Activated naive CD4-positive, alpha-beta T cell treated with anti-CD3 and anti-CD28 coated beads, Interleukin-2, amount 50 U/mL, for 72 hours (primary cell): Measurements from ENCODE around the gene PLXND1. TPM values are rescaled to one million over a fixed set of nuclear protein-coding genes. Genes with fewer than 3 reads are reported as not detected.

ENCODE experiments used
- ATAC-seq, 2 donors: fragments of 150-1000 bp; cut with Tn5 transposase; 2 replicates each; pipeline ENCODE4 v1.10.0; 2021; ENCODE audit warnings: mild to moderate bottlenecking in 2 of 2, moderate library complexity in 2 of 2
- DNase-seq, 2 donors: peaks; one replicate each; pipeline ENCODE4 v3.0.0; 2021 to 2022; ENCODE audit warnings: low spot score in 2 of 2
- H3K27ac Mint-ChIP-seq, 2 donors: one replicate each; pipeline ENCODE4 v1.8.0; 2022; ENCODE audit warnings: mild to moderate bottlenecking in 2 of 2, mixed read lengths in 2 of 2
- H3K36me3 Mint-ChIP-seq, 2 donors: one replicate each; pipeline ENCODE4 v1.8.0; 2022; ENCODE audit warnings: mixed read lengths in 2 of 2
- H3K9me3 Mint-ChIP-seq, 2 donors: one replicate each; pipeline ENCODE4 v1.8.0; 2022; ENCODE audit warnings: mixed read lengths in 2 of 2
- total RNA-seq, 2 donors: library from RNA; stranded (reverse); gene quantifications; one replicate each; pipeline ENCODE4 v1.2.3, GENCODE V29; 2022

PLXND1 gene
- total RNA-seq, 2 donors from 2014 or later: 3.5 to 5.7 TPM

DNA sequence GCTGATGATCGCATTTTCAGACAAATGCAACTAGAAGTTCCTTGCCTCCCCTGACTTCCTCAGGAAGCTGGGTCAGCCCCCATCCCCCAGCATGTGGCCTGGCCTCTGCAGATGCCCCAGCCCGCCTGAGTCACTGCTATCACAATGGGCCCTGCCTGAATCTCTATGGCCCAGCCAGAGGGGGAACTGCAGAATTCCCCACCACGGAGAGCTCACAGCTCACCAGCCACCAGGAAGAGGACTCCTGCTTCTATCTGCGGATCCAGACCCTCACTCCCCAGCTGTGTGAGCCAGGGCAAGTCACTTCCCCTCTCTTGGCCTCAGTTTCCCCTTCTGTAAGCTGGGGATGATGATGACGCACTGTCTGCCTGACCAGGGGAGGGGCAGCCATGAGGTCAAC lies 6.9 kb downstream of the PLXND1 start:
- Mint-ChIP-seq H3K27ac (no peak overlapping the region), H3K9me3 (no peaks in the 10 kb centered on the region), H3K36me3 (no peaks in the 10 kb centered on the region)
- ATAC-seq (no peak), DNase-seq (no peak)

DNA sequence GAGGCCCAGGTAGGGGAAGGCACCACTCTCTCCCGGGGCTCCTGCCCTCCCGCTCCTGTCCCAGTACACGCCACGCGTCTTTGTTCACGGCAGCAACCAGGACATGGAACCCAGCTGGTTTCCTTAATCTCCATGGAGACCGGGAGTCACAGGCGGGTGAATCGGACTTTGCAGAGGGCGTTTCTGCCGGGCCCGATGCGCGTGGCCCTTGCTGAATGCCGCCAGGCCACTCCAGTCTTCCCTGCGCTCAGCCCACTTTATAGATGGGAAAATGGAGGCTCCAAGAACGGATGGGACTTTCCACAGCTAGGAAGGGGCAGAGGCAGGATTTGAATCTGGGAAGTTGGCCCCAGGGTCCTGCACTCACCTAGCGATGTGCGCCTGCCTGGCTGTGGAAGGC lies 7.4 kb downstream of the PLXND1 start:
- no peaks in the 10 kb centered on the region for H3K36me3 Mint-ChIP-seq
- no peak overlapping the region for H3K27ac Mint-ChIP-seq
- DNase-seq: no peak
- no peak for ATAC-seq
- no peaks in the 10 kb centered on the region for H3K9me3 Mint-ChIP-seq

DNA sequence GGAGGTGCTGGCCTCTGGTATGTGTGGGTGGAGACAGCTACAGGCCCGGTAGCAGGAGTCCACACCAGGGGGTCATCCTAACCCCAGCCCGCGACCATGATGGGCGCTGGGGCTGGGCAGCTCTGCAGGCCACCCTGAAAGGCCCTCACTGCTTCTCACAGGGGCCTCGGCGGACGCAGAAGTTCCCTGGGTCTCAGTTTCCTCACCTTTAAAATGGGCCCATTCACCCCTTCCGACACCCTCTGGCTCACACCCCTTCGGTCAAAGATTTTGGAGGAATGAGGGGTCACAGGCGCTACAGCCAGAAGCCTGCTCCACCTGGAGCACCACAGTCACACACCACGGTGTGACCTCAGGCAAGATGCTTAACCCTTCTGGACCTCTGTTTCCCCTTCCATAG lies 8.0 kb downstream of the PLXND1 start:
- no peak for ATAC-seq
- no peaks in the 10 kb centered on the region for H3K36me3 Mint-ChIP-seq
- no peak for DNase-seq
- H3K27ac Mint-ChIP-seq: no peak overlapping the region
- no peaks in the 10 kb centered on the region for H3K9me3 Mint-ChIP-seq

DNA sequence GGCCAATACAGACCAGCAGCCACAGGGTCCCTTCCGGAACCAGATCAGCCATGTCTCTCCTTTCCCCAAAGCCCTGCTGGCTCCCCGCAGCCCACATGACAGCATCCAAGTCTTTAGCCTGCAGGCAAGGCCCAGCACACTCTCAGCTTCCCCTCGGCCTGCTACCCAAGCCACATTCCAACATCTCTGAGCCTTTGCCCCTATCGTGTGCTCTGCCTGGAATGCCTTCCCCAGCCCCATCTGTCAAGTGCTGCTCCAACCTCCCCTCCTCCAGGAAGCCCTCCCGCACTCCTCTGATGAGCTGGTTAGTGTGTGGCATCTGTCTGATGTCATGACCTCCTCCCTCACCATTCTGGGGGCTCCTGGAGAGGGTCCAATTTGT lies 8.5 kb downstream of the PLXND1 start:
- no peaks in the 10 kb centered on the region for H3K36me3 Mint-ChIP-seq
- DNase-seq (no peak), ATAC-seq (no peak)
- H3K9me3 Mint-ChIP-seq: no peaks in the 10 kb centered on the region
- no peak overlapping the region for H3K27ac Mint-ChIP-seq

DNA sequence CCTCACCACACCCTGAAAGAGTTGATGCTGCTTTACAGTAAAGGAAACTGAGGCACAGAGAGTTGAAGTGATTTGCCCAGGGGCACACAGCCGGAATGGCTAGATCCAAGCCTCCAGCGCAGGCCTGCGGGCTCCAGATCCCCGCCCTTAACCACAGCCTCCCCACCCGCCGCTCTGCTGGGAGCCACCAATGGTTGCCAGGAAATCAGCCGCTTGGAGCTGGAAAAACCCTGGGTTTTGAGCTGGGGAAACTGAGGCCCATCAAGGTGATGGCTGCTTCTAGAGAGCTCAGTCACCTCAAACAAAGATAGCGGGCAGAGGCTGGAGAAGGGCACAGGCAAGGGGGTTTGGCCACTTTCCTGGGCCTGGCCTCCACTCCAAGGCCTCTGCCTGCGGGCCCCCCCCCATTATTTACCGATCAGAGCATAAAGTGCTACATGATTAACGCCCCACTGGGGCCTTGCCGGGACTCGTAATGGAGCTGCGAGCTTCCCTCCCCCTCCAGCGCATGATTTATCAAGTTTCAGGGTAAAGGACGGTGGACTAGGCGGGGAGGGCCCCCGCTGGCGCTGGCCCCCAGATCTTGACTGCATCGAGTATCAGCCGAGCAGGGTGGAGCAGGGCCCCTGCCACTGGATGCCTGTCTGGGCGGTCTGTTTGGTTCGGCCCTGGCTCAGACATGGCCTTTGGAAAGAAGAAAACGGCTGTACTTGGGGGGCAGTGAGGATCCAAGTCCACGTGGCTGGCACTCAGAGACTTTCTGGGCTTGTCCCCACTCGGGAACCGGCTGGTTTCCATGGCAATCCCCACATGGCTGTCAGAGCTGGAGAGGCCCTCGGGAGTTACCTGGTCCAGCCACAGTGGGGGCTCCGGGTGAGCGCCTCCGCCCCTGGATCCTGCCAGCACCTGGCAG lies 9.1 kb downstream of the PLXND1 start:
- no peaks in the 10 kb centered on the region for H3K9me3 Mint-ChIP-seq
- H3K36me3 Mint-ChIP-seq: no peaks in the 10 kb centered on the region
- no peak overlapping the region for H3K27ac Mint-ChIP-seq
- ATAC-seq: no peak
- DNase-seq: no peak

DNA sequence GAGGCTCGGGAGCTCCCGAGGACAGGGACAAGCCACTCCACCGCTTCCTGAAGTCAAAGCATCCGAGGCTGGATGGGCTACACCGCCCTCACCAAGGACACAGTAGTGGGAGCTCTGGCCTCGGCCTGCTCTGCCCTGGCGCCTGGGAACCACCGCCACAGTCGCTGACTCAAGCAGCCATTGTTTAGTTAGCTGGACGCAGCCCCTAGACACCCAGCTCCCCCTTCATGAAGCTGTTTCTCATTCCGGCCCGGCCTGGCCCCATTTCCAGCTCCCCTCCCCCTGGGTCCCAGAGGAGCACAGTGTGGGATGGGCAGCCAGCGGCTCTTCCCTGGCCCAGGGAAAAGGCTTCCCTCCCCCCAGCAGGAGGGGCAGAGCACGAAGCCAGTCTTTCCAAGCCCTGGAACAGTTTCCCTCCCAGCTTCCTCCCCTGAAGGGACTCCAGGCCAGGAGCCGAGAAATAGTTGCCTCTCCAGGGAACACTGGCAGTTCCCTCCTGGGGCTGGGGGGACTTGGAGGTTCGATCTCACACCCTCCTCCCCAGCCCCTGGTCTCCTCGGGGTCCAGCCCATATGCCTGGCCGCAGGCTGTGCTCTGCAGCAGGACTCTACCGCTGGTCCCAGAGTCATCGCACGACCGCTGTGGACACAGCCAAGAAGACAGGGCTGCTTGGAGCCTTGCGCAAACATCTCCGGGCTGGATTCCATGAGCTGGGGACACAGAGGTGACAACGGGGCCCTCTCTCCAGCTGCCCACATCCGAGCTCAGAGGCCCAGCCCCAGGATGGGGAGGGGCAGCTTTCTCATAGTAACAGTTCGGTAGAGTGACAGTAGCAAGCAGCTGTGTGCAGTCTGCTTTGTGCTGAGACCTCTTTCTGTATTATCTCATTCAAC lies 10.0 kb downstream of the PLXND1 start:
- no peak for ATAC-seq

DNA sequence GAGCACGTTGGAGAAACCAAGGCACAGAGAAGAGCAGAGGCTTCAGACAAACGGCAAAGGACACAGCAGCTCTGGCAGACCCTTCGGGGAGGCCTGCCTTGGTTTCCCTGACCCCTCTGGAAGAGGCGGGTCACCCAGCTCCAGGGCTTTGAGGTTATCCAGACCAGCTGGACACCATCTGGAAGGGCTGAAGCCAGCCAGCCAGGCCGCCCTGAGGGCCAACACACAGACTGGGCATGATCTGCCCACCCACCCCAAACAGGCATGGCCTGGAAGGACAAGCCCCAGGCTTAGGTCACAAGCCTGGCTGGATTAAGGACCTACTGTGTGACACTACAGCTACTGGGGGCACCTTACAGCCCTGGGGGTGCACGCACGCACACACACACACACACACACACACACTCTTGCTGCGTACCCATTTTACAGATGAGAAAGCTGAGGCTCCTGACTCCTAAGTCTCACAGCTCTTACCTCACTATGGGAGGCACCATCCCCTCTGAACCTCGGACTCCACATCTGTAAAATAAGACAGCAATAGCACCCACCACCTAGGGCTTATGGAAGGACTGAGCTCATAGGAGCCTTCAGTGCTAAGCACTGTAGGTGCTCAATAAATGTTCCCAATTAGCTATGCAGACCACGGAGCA lies 10.8 kb downstream of the PLXND1 start:
- no peaks in the 10 kb centered on the region for H3K36me3 Mint-ChIP-seq
- H3K9me3 Mint-ChIP-seq: no peaks in the 10 kb centered on the region
- no peak for DNase-seq
- no peak overlapping the region for H3K27ac Mint-ChIP-seq
- no peak for ATAC-seq

More for the DNA sequence above, 10.0 kb downstream of the PLXND1 start:
- no peaks in the 10 kb centered on the region for H3K36me3 Mint-ChIP-seq
- no peak overlapping the region for H3K27ac Mint-ChIP-seq
- H3K9me3 Mint-ChIP-seq: no peaks in the 10 kb centered on the region
- no peak for DNase-seq

DNA sequence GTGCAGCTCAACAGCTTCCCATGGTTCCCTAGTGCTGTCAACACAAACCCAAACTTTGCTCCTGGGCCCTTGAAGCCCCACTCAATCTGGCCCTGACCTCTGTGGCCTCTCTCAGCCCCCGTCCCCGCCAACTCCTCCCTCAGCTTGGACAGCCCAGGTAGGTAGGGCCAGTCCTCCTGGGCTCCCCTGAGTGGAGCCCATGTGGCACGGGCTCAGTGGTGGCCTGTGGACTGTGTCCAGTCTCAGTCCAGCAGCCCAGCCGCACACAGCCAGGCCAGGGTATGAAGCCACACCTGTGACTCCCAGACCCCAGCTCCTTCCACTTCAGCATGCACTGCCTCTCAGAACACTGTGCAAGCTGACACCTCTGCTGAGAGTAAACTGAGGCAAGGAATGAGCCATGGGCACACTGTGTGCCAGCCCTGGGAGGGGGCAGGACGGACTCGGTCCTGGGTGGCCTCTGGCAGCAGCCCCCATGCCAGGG lies 11.5 kb downstream of the PLXND1 start:
- DNase-seq (no peak), ATAC-seq (no peak)
- H3K36me3 Mint-ChIP-seq: no peaks in the 10 kb centered on the region
- H3K27ac Mint-ChIP-seq: no peak overlapping the region
- no peaks in the 10 kb centered on the region for H3K9me3 Mint-ChIP-seq

DNA sequence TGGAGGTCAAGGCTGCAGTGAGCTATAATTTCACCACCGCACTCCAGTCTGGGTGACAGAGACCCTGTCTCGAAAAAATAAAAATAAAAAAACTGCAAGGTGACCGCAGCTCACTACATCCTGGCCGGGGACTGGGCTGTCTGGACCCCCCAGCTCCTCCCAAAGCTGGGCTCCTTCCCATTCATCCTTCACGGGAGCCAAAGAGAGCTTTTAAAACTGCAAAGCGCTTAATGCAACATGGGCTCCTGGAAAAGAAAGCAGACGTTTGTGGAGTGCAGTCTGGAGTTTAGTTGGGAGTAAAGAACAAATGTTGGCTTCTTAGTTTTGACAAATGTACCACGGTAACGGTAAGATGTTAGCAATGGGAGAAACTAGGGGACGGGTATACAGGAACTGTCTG lies 12.1 kb downstream of the PLXND1 start:
- no peak for DNase-seq
- ATAC-seq: no peak
- Mint-ChIP-seq H3K27ac (no peak overlapping the region), H3K36me3 (no peaks in the 10 kb centered on the region), H3K9me3 (no peaks in the 10 kb centered on the region)

DNA sequence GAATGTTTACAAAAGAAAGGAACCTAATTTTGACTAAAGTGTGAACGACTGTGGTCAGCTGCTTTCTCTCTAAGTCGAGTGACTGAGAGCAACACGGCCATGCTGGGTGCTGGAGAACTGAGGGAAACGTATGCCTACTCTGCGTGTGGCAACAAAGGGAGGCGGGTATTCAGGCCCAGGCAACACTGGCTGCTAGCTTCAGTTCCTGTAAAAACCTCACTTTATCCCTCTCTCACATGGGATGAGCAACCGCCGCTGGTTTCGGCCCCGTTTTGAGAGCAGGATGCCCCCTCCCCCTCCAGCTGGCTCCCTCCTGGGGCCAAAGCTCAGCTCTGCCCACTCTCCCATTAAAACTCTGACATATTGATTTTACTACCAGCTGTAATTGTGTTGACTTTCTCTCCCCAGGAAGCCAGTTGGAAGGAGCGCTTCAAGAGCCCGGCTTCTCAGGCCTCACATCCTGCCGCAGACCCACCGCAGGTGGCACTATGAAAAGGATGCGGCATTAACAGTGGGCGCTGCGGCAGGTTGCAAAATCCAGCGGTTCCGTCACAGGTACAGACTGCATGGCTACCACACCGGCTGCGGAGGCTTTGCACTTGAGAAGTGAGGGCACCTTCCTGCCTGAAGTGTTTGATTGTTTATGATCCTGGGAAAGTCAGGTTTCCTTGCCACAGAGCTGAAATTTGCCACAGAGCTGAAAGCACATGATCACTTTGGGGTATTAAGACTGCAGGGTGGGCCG lies 12.7 kb downstream of the PLXND1 start:
- ATAC-seq: peak; percentile 84 to 88
- DNase-seq: peak; percentile 65 to 83
- H3K36me3 Mint-ChIP-seq: no peaks in the 10 kb centered on the region

DNA sequence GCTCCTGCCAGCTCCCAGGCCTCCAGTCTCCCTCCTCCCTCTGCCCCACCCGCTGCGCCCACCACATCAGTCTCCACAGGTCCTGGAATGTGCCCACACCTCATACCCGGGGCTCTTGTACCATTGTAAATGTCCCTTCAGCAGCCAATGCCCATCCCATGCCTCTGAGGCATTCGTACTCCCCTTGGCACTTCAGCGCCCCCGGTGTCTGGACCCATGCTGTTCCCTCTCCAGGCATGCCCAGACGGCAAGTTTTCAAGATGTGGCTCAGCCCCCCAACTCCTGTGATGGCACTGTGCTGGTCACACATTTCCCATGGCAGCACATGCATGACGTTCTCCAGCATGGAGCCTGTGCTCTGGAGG lies 13.3 kb downstream of the PLXND1 start:
- Mint-ChIP-seq H3K36me3 (no peaks in the 10 kb centered on the region), H3K9me3 (no peaks in the 10 kb centered on the region), H3K27ac (peak overlapping the region in 1 of 2 donors; percentile 11)
- ATAC-seq (peak in 1 of 2 donors; percentile 14), DNase-seq (no peak)

More for the DNA sequence above, 12.7 kb downstream of the PLXND1 start:
- Mint-ChIP-seq H3K9me3 (no peaks in the 10 kb centered on the region), H3K27ac (peak overlapping the region; percentile 11 to 51)

DNA sequence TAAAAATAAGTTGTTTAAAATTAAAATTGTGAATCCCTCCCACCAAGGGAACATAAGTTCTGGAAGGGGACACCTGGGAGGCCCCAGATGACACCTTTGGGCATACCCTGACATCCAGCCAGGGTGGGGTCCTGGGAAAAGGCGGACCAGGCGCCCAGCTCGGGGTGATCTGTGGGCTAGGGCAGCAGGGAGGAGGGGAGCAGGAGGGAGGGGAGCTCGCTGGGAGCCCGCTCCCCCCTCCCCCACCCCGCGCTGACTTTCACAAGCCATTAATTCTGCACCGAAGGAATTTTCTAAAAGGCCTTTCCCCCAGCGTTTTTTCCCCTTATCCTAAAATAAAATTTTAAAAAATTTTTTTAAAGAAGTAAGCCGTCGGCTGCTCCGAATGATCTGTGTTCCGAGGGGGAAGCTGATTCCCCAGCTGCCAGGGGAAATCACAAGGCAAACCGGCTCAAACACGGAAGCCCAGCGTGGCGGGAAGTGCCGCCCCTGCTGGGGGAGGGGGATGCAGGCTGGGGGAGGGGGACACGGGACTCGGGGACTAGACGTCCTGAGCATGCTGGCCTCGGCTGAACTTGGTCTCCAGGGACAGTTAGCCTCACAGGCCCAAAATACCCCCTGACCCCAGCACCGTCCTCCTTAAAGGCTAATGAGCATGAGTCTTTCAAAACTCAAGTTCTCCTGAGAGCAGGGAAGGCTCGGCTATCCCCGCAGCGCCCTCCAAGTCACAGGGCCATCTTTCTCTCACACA lies 13.9 kb downstream of the PLXND1 start:
- ATAC-seq: no peak

DNA sequence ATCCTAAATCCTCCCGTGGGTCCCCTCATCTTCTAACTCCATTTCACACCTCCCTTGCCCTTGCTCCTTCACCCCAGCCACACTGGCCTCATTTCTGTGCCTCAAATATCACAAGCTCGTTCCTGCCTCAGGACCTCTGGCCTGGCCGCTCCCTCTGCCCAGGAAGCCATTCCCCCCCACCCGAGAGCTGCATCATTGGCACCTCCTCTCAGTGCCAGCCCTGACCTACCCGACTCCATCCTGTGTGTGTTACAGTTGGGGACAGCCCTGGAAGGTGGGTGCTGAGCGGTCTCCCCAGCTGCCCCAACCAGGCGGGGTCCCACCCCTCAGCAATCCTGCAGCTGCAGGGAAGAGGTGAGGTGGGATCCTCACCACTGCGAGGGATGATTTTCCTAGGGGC lies 14.5 kb downstream of the PLXND1 start:
- ATAC-seq (no peak), DNase-seq (no peak)
- H3K9me3 Mint-ChIP-seq: no peaks in the 10 kb centered on the region
- H3K27ac Mint-ChIP-seq: no peak overlapping the region
- no peaks in the 10 kb centered on the region for H3K36me3 Mint-ChIP-seq

More for the DNA sequence above, 13.9 kb downstream of the PLXND1 start:
- DNase-seq: no peak
- H3K36me3 Mint-ChIP-seq: no peaks in the 10 kb centered on the region
- no peaks in the 10 kb centered on the region for H3K9me3 Mint-ChIP-seq
- no peak overlapping the region for H3K27ac Mint-ChIP-seq

DNA sequence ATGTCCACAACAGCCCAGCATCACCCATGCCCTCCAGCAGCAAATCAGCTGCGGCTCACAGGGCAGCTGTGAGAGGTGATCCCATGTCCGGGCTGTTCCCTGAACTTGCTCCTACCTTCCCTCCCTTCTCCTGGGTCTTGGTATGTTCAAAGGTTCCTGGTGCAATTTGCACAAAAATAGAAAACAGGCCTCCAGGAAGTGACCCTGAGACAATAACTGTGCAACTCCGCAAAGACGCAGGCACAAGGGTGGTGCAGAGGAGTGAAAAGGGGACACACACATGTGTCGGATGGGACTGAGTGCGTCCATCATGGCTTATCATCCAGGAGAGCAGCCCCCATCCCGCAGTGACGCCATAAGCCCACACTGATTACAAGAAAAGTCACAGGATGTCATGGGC lies 16.3 kb downstream of the PLXND1 start:
- no peak overlapping the region for H3K27ac Mint-ChIP-seq
- ATAC-seq: no peak
- H3K9me3 Mint-ChIP-seq: no peaks in the 10 kb centered on the region
- no peaks in the 10 kb centered on the region for H3K36me3 Mint-ChIP-seq
- no peak for DNase-seq

DNA sequence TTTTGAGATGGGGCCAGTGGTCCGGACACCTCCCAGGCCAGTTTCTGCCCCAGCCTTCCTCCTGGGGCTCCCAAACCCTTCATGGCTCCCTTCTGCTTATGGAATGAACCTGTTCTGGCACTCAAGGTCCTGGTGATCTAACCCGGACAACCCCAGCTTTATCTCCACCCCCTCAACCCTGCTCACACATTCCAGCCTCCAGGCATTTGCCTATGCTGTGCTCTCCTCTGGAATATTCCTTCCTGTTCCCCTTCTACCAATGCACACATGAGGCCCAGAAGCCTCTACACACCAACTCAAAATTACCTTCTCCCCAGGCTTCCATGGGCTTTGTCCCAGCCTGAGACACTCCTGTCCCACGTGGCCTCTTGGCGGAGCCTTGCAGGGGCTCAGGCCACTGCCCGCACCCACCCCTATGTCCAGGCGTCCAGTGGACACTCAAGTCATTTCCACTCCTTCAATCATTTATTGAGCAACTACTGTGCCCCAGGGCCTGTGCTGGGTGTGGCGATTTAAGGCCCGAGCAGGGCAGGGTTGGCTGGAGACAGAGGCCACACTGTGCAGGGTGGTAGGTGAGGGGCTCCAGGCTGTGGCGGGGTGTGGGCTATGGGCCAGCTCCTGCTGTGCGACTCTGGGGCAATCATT lies 18.8 kb downstream of the PLXND1 start:
- no peak for ATAC-seq
- no peak for DNase-seq
- no peaks in the 10 kb centered on the region for H3K9me3 Mint-ChIP-seq
- no peaks in the 10 kb centered on the region for H3K36me3 Mint-ChIP-seq
- peak overlapping the region in 1 of 2 donors; percentile 57 for H3K27ac Mint-ChIP-seq
